SK-N-SH treated with all-trans-retinoic acid at 6 μM for 48 hours (cell line): ENCODE measurements around the gene CSGALNACT2.

Experiments used
- BACH2 ChIP-seq: fragments of 250-450 bp; sonication (Bioruptor Pico); IDR thresholded peaks from 2 replicates; pipeline ENCODE4 v1.9.0; 2021; ENCODE audit warnings: mild to moderate bottlenecking, borderline replicate concordance
- GLIS3 ChIP-seq: fragments of 250-450 bp; sonication (Bioruptor Pico); IDR thresholded peaks from 2 replicates; pipeline ENCODE4 v1.5.0; 2020; ENCODE audit warnings: mild to moderate bottlenecking, moderate library complexity
- ISL1 ChIP-seq: fragments of 250-450 bp; sonication (Bioruptor Pico); IDR thresholded peaks from 2 replicates; pipeline ENCODE4 v2.1.2; 2022; ENCODE audit warnings: mild to moderate bottlenecking, moderate library complexity
- OSR1 ChIP-seq: fragments of 250-450 bp; sonication (Bioruptor Pico); IDR thresholded peaks from 2 replicates; pipeline ENCODE4 v1.8.0; 2022; ENCODE audit warnings: moderate library complexity, mild to moderate bottlenecking, inconsistent platforms
- TCF4 ChIP-seq: fragments of 250-450 bp; sonication (Bioruptor Pico); IDR thresholded peaks from 2 replicates; pipeline ENCODE4 v1.8.0; 2021; ENCODE audit warnings: mild to moderate bottlenecking, moderate library complexity, borderline replicate concordance
- TOX ChIP-seq: fragments of 250-450 bp; sonication (Bioruptor Pico); IDR thresholded peaks from 2 replicates; pipeline ENCODE4 v1.8.0; 2021; ENCODE audit warnings: mild to moderate bottlenecking, moderate library complexity, borderline replicate concordance
- TSHZ2 ChIP-seq: fragments of 250-450 bp; sonication (Bioruptor Pico); IDR thresholded peaks from 2 replicates; pipeline ENCODE4 v1.5.0; 2020; ENCODE audit warnings: mild to moderate bottlenecking, moderate library complexity
- ZC3H10 ChIP-seq: fragments of 250-450 bp; sonication (Bioruptor Pico); IDR thresholded peaks from 2 replicates; pipeline ENCODE4 v1.5.1; 2021; ENCODE audit warnings: mild to moderate bottlenecking, moderate library complexity
- ZFP3 ChIP-seq: fragments of 250-450 bp; sonication (Bioruptor Pico); IDR thresholded peaks from 2 replicates; pipeline ENCODE4 v1.5.0; 2020; ENCODE audit warnings: mild to moderate bottlenecking, moderate library complexity
- ZFP30 ChIP-seq: fragments of 450-650 bp; formaldehyde crosslinking; IDR thresholded peaks from 2 replicates; pipeline ENCODE4 v1.5.0; 2022; ENCODE audit warnings: mild to moderate bottlenecking, moderate library complexity
- ZNF565 ChIP-seq: fragments of 450-650 bp; formaldehyde crosslinking; conservative IDR thresholded peaks from 2 replicates; pipeline ENCODE4 v1.5.0; 2020; ENCODE audit warnings: low read depth, mild to moderate bottlenecking, moderate library complexity
- ZNF70 ChIP-seq: fragments of 450-650 bp; formaldehyde crosslinking; IDR thresholded peaks from 2 replicates; pipeline ENCODE4 v1.5.0; 2020; ENCODE audit warnings: mild to moderate bottlenecking, moderate library complexity
- TF ChIP-seq, protein P1 (sequence below): fragments of 250-450 bp; sonication (Bioruptor Pico); IDR thresholded peaks from 2 replicates; pipeline ENCODE4 v1.8.0; 2020; ENCODE audit warnings: mild to moderate bottlenecking, moderate library complexity, borderline replicate concordance

DNA sequence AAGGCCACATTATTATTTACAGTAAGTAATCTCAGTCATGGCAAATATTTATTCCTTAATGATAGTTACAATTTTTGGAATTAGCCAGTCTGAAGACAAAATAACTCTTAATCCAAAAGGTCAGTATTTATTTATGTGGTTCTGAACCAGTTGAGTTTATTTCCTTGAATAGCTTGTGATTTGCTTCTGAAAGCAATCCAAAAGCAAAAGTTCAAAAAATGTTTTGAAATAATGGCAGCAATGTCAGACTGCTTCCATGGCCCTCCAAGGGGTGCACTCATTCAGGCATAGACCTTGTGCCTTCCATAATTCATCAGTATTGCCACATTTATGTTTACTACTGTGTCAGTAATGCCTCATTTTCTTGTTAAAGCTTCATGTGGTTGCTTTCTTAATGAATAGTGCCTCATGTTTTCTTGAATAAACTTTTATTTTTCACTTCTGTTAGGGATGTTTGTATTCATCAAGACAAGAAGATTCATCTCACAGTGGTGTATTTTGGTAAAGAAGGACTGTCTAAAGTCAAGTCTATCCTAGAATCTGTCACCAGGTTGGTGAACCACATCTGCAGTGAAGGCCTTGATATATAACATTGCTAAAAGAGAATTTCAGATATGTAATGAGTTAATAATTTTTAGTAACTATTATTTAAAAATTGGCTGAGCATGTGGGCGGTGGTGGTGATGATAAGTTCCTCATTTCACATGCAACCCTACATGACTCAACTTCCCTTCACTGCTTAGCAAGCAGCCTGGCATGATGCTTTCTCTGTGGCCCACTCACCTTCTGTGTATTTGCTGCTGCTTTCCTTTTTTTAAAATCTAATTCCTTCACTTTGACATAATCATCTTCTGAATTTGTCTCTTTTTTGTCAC, 22.0 kb downstream of the CSGALNACT2 start:
- TF ChIP-seq, protein P1, sequence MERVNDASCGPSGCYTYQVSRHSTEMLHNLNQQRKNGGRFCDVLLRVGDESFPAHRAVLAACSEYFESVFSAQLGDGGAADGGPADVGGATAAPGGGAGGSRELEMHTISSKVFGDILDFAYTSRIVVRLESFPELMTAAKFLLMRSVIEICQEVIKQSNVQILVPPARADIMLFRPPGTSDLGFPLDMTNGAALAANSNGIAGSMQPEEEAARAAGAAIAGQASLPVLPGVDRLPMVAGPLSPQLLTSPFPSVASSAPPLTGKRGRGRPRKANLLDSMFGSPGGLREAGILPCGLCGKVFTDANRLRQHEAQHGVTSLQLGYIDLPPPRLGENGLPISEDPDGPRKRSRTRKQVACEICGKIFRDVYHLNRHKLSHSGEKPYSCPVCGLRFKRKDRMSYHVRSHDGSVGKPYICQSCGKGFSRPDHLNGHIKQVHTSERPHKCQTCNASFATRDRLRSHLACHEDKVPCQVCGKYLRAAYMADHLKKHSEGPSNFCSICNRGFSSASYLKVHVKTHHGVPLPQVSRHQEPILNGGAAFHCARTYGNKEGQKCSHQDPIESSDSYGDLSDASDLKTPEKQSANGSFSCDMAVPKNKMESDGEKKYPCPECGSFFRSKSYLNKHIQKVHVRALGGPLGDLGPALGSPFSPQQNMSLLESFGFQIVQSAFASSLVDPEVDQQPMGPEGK (CRISPR knock-in tag): no peak
- TF ChIP-seq ZFP30 (CRISPR knock-in tag): no peak
- TF ChIP-seq ZNF70: no peak
- TF ChIP-seq BACH2 (CRISPR knock-in tag): no peak
- TF ChIP-seq TSHZ2 (CRISPR knock-in tag): no peak
- TF ChIP-seq ISL1 (CRISPR knock-in tag): no peak
- TF ChIP-seq TCF4: no peak
- TF ChIP-seq ZNF565 (CRISPR knock-in tag): no peak
- no peak for TF ChIP-seq OSR1 (CRISPR knock-in tag)
- TF ChIP-seq ZFP3: no peak
- TF ChIP-seq ZC3H10: no peak
- TF ChIP-seq TOX (CRISPR knock-in tag): no peak
- no peak for TF ChIP-seq GLIS3
